HG02763 (cell line): Measurements from ENCODE around the gene GAGE13.
"Not testable (repeated sequence)": the region's sequence is repeated elsewhere in the genome, so short reads cannot be mapped to it uniquely, and the experiment has no call there.

Experiments used
- ATAC-seq: cut with Tn5 transposase; IDR thresholded peaks from one replicate; pipeline ENCODE4 v1.9.1; 2021; ENCODE audit warnings: mild to moderate bottlenecking, moderate library complexity; ENCODE audit not compliant: unreplicated experiment

GAGE13 gene

GRCh38 chrX:49331282-49331681 is at the start of gene GAGE13:
GAGE13 (plus strand) TSS chrX:49331582; CDS start chrX:49332738, 1,156 bp downstream.
- not testable (repeated sequence) for ATAC-seq

GRCh38 chrX:49282647-49283011 is 48.8 kb upstream of the GAGE13 start:
- ATAC-seq, result no peak

- ATAC-seq, result no peak
Observed at GRCh38 chrX:49284212-49284611, 47.2 kb upstream of the GAGE13 start.

- no peak for ATAC-seq
Observed at GRCh38 chrX:49286136-49286535, 45.2 kb upstream of the GAGE13 start.

GRCh38 chrX:49286581-49286980 is 44.8 kb upstream of the GAGE13 start:
- no peak for ATAC-seq

GRCh38 chrX:49287665-49288064 is 43.7 kb upstream of the GAGE13 start:
- no peak for ATAC-seq

- no peak for ATAC-seq
Observed at GRCh38 chrX:49290215-49290614, 41.2 kb upstream of the GAGE13 start.

- no peak for ATAC-seq
Observed at GRCh38 chrX:49291615-49292337, 39.6 kb upstream of the GAGE13 start.

GRCh38 chrX:49292400-49293362 is 38.7 kb upstream of the GAGE13 start:
- no peak for ATAC-seq

- ATAC-seq, result not testable (repeated sequence)
Observed at GRCh38 chrX:49299293-49299692, 32.1 kb upstream of the GAGE13 start.

GRCh38 chrX:49300703-49301102 is 30.7 kb upstream of the GAGE13 start:
- no peak for ATAC-seq

GRCh38 chrX:49303346-49303745 is 28.0 kb upstream of the GAGE13 start, which contains the start of gene GAGE10:
GAGE10 (plus strand) TSS chrX:49303646; CDS start chrX:49304860, 1,214 bp downstream.
- ATAC-seq, result no peak

- not testable (repeated sequence) for ATAC-seq
Observed at GRCh38 chrX:49307775-49308174, 23.6 kb upstream of the GAGE13 start.

GRCh38 chrX:49308604-49309269 is 22.6 kb upstream of the GAGE13 start:
- no peak for ATAC-seq

- ATAC-seq, result no peak
Observed at GRCh38 chrX:49309401-49309981, 21.9 kb upstream of the GAGE13 start.

- no peak for ATAC-seq
Observed at GRCh38 chrX:49310371-49310770, 21.0 kb upstream of the GAGE13 start.

GRCh38 chrX:49312176-49312575 is 19.2 kb upstream of the GAGE13 start:
- ATAC-seq, result no peak

- no peak for ATAC-seq
Observed at GRCh38 chrX:49316085-49316484, 15.3 kb upstream of the GAGE13 start.

GRCh38 chrX:49321737-49322136 is 9.6 kb upstream of the GAGE13 start, which contains the start of gene GAGE12J:
GAGE12J (plus strand) TSS chrX:49322037; CDS start chrX:49323194, 1,157 bp downstream.
- not testable (repeated sequence) for ATAC-seq

- not testable (repeated sequence) for ATAC-seq
Observed at GRCh38 chrX:49322266-49322665, 9.1 kb upstream of the GAGE13 start.

GRCh38 chrX:49323735-49324134 is 7.6 kb upstream of the GAGE13 start:
- ATAC-seq, result not testable (repeated sequence)
